Measurements from ENCODE around the gene MAZ. TPM values are rescaled to one million over a fixed set of nuclear protein-coding genes. Genes with fewer than 3 reads are reported as not detected.
A peak's percentile ranks its signal among the peaks of the same experiment; 100 is the strongest.
"Not testable (repeated sequence)": the region's sequence is repeated elsewhere in the genome, so short reads cannot be mapped to it uniquely, and the experiment has no call there.

The MAZ gene
- polyA plus RNA-seq, 3 donors = 14.2 to 137 (median 18.8) TPM

- Histone ChIP-seq H3K9ac (ENCODE audit: insufficient read depth, low read length, poor library complexity, severe bottlenecking) (no peak overlapping the region), H2AFZ (ENCODE audit: insufficient read depth, low read depth, low read length, poor library complexity, severe bottlenecking) (no peak overlapping the region), H3K9me3 (replicated peaks in 1 of 2; ENCODE audit: control insufficient read depth in 1 of 2, insufficient read depth in 1 of 2, low read length in 2 of 2) (no peaks in the 10 kb centered on the region), H3K27ac (ENCODE audit: low read depth in 1 of 2, low read length in 2 of 2) (no peak overlapping the region), H3K4me2 (replicated peaks; ENCODE audit: extremely low read depth, low read length, poor library complexity, severe bottlenecking) (no peak overlapping the region), H3K36me3 (replicated peaks in 1 of 2; ENCODE audit: control insufficient read depth in 1 of 2, insufficient read depth in 2 of 2, low read length in 2 of 2) (no peaks in the 10 kb centered on the region), H4K20me1 (ENCODE audit: insufficient read depth, low read length) (no peaks in the 10 kb centered on the region), H3K4me1 (ENCODE audit: control insufficient read depth in 1 of 2, insufficient read depth in 2 of 2, low read length in 2 of 2) (peaks cover 8 to 11% of the 10 kb centered on the region in 2 donors), H3K79me2 (ENCODE audit: insufficient read depth, low read length) (no peaks in the 10 kb centered on the region), H3K27me3 (ENCODE audit: control insufficient read depth in 2 of 2, insufficient read depth in 2 of 2, low read length in 2 of 2) (no peaks in the 10 kb centered on the region), H3K4me3 (replicated peaks in 1 of 3; ENCODE audit: low read depth in 2 of 3, low read length in 3 of 3) (no peak overlapping the region)
- no peak overlapping the region for H3K4me3 Mint-ChIP-seq
- WGBS (ENCODE audit: insufficient coverage) = no CpG with 5 or more reads among the region's 2 CpGs
- peaks cover 0 to 2% (median 0%) of the 10 kb centered on the region in 7 donors for H3K9me3 Mint-ChIP-seq
- no peaks in the 10 kb centered on the region for H3K36me3 Mint-ChIP-seq
- no peak for DNase-seq
- intact Hi-C loops (cut with micrococcal nuclease) = no loop called here
- TF ChIP-seq, protein P1, sequence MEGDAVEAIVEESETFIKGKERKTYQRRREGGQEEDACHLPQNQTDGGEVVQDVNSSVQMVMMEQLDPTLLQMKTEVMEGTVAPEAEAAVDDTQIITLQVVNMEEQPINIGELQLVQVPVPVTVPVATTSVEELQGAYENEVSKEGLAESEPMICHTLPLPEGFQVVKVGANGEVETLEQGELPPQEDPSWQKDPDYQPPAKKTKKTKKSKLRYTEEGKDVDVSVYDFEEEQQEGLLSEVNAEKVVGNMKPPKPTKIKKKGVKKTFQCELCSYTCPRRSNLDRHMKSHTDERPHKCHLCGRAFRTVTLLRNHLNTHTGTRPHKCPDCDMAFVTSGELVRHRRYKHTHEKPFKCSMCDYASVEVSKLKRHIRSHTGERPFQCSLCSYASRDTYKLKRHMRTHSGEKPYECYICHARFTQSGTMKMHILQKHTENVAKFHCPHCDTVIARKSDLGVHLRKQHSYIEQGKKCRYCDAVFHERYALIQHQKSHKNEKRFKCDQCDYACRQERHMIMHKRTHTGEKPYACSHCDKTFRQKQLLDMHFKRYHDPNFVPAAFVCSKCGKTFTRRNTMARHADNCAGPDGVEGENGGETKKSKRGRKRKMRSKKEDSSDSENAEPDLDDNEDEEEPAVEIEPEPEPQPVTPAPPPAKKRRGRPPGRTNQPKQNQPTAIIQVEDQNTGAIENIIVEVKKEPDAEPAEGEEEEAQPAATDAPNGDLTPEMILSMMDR (IDR thresholded peaks at IDR 0.05) = no peak
- H3K27ac Mint-ChIP-seq = no peak overlapping the region
- H3K27me3 Mint-ChIP-seq (ENCODE audit: low read depth in 3 of 3) = peaks cover 0 to 4% (median 2%) of the 10 kb centered on the region in 3 donors
- H3K4me1 Mint-ChIP-seq = peaks cover 10% of the 10 kb centered on the region
These were observed 22.2 kb upstream of the MAZ start for GRCh38 chr16:29784157-29784556.

DNA sequence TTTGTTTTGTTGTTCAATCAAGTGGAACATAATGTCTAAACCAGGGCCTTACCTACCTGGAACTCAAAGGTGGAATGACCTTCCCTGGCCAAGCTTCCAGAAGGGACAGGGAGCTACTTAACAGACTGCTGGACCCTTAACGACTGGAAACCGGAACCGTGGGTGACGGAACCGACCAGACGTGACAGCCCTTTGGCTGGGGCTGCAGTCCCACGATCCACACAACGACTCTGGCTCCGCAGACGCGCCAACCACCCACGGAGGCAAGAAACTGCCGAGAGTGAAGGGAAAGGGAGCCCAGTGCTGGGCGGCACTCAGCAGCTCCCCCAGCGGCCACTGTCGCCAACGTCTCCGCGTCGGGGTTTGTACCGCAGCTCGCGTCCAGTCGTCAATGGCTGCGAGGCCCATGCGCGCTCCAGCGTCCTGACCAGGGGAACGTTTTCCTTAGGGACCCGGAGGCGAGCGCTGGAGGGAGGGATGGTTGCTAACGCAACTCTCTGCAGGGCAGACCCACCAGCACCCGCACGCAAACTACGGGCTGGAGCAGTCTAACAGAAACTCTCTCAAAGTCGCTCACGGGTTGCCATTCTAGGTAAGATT, 21.3 kb upstream of the MAZ start:
- no peaks in the 10 kb centered on the region for H3K9me3 ChIP-seq (replicated peaks in 1 of 2; ENCODE audit: control insufficient read depth in 1 of 2, insufficient read depth in 1 of 2, low read length in 2 of 2)
- intact Hi-C loops (cut with micrococcal nuclease) = loop anchor here in 1 of 2 donors (5.0 kb wide), 1 partner anchor 43 kb away; no protein-coding TSS in a partner anchor
- DNase-seq = peak; percentile 64 to 69 (median 69)
- no peak overlapping the region for H3K9ac ChIP-seq (ENCODE audit: insufficient read depth, low read length, poor library complexity, severe bottlenecking)
- no peaks in the 10 kb centered on the region for H3K36me3 ChIP-seq (replicated peaks in 1 of 2; ENCODE audit: control insufficient read depth in 1 of 2, insufficient read depth in 2 of 2, low read length in 2 of 2)
- H3K79me2 ChIP-seq (ENCODE audit: insufficient read depth, low read length) = no peaks in the 10 kb centered on the region
- H3K4me1 ChIP-seq (ENCODE audit: control insufficient read depth in 1 of 2, insufficient read depth in 2 of 2, low read length in 2 of 2) = peaks cover 13 to 17% of the 10 kb centered on the region in 2 donors
- no peaks in the 10 kb centered on the region for H3K27me3 ChIP-seq (ENCODE audit: control insufficient read depth in 2 of 2, insufficient read depth in 2 of 2, low read length in 2 of 2)
- 10% methylated on average over 33 of the region's 38 CpGs for WGBS (ENCODE audit: insufficient coverage)
- H3K4me3 Mint-ChIP-seq = peak overlapping the region; percentile 62 to 79
- peaks cover 16% of the 10 kb centered on the region for H3K4me1 Mint-ChIP-seq
- peaks cover 0 to 2% (median 0%) of the 10 kb centered on the region in 7 donors for H3K9me3 Mint-ChIP-seq
- no peaks in the 10 kb centered on the region for H4K20me1 ChIP-seq (ENCODE audit: insufficient read depth, low read length)
- peaks cover 0 to 2% (median 0%) of the 10 kb centered on the region in 3 donors for H3K27me3 Mint-ChIP-seq (ENCODE audit: low read depth in 3 of 3)
- H2AFZ ChIP-seq (ENCODE audit: insufficient read depth, low read depth, low read length, poor library complexity, severe bottlenecking) = peak overlapping the region; percentile 86
- H3K27ac Mint-ChIP-seq = peak overlapping the region in 2 of 7 donors; percentile 18 to 75
- H3K27ac ChIP-seq (ENCODE audit: low read depth in 1 of 2, low read length in 2 of 2) = no peak overlapping the region
- no peaks in the 10 kb centered on the region for H3K36me3 Mint-ChIP-seq
- H3K4me3 ChIP-seq (replicated peaks in 1 of 3; ENCODE audit: low read depth in 2 of 3, low read length in 3 of 3) = peak overlapping the region in 2 of 3 experiments; percentile 4 to 53
- TF ChIP-seq, protein P1 (IDR thresholded peaks at IDR 0.05) = peak; percentile 85
- H3K4me2 ChIP-seq (replicated peaks; ENCODE audit: extremely low read depth, low read length, poor library complexity, severe bottlenecking) = peak overlapping the region; percentile 67

DNA sequence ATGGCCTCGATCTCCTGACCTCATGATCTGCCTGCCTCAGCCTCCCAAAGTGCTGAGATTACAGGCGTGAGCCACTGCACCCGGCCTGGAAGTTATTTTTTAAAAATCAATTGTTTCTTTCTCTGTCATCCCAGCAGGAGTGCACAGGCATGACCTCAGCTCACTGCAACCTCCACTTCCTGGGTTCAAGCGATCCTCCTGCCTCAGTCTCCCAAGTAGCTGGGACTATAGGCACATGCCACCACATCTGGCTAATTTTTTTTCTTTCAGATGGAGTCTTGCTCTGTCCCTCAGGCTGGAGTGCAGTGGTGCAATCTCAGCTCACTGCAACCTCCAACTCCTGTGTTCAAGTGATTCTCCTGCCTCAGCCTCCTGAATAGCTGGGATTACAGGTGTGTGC, 19.2 kb upstream of the MAZ start:
- intact Hi-C loops (cut with micrococcal nuclease) = loop anchor here in 1 of 2 donors (5.0 kb wide), 1 partner anchor 45 kb away; no protein-coding TSS in a partner anchor
- H3K27ac ChIP-seq (ENCODE audit: low read depth in 1 of 2, low read length in 2 of 2); H3K4me3 Mint-ChIP-seq; H4K20me1 ChIP-seq (ENCODE audit: insufficient read depth, low read length); H3K9ac ChIP-seq (ENCODE audit: insufficient read depth, low read length, poor library complexity, severe bottlenecking); H3K36me3 ChIP-seq (replicated peaks in 1 of 2; ENCODE audit: control insufficient read depth in 1 of 2, insufficient read depth in 2 of 2, low read length in 2 of 2); H3K36me3 Mint-ChIP-seq; DNase-seq; H3K4me3 ChIP-seq (replicated peaks in 1 of 3; ENCODE audit: low read depth in 2 of 3, low read length in 3 of 3); H3K9me3 ChIP-seq (replicated peaks in 1 of 2; ENCODE audit: control insufficient read depth in 1 of 2, insufficient read depth in 1 of 2, low read length in 2 of 2); H2AFZ ChIP-seq (ENCODE audit: insufficient read depth, low read depth, low read length, poor library complexity, severe bottlenecking); H3K4me2 ChIP-seq (replicated peaks; ENCODE audit: extremely low read depth, low read length, poor library complexity, severe bottlenecking); H3K27ac Mint-ChIP-seq; H3K27me3 ChIP-seq (ENCODE audit: control insufficient read depth in 2 of 2, insufficient read depth in 2 of 2, low read length in 2 of 2); H3K27me3 Mint-ChIP-seq (ENCODE audit: low read depth in 3 of 3); H3K9me3 Mint-ChIP-seq: not testable (repeated sequence)
- Histone ChIP-seq H3K79me2 (ENCODE audit: insufficient read depth, low read length) (peaks cover 17% of the 10 kb centered on the region), H3K4me1 (ENCODE audit: control insufficient read depth in 1 of 2, insufficient read depth in 2 of 2, low read length in 2 of 2) (peaks cover 28 to 33% of the 10 kb centered on the region in 2 donors)
- peaks cover 30% of the 10 kb centered on the region for H3K4me1 Mint-ChIP-seq
- WGBS (ENCODE audit: insufficient coverage) = 93% methylated on average over 3 of the region's 4 CpGs

All from CD14-positive monocyte (primary cell).